ENCODE data around the gene GPS1.

- TF ChIP-seq POLR2AphosphoS5 (IDR thresholded peaks at IDR 0.05; ENCODE audit: low read depth, low read length) (no peak), TAF1 (IDR thresholded peaks at IDR 0.05; ENCODE audit: borderline replicate concordance, insufficient read depth, low read length) (no peak)
These were observed 42.7 kb upstream of the GPS1 start for GRCh38 chr17:82008941-82009405.
